Karpas-422 (cell line): ENCODE data around the gene HS6ST1. TPM values are rescaled to one million over a fixed set of nuclear protein-coding genes. Genes with fewer than 3 reads are reported as not detected.
A peak's percentile ranks its signal among the peaks of the same experiment; 100 is the strongest.
"Not testable (repeated sequence)": the region's sequence is repeated elsewhere in the genome, so short reads cannot be mapped to it uniquely, and the experiment has no call there.

Experiments
- DNase-seq: peaks from one replicate; pipeline ENCODE4 v3.0.0-alpha.2; 2015
- H2AFZ ChIP-seq: fragments of 200-600 bp; sonication (generic); 2 replicates; pipeline ENCODE4 v1.6.1; 2014; ENCODE audit warnings: antibody characterized with exemption, low read length, mixed read lengths
- H3K27ac ChIP-seq: fragments of 200-600 bp; sonication (generic); 2 replicates; pipeline ENCODE4 v1.5.1; 2014; ENCODE audit warnings: mild to moderate bottlenecking, low read length, moderate library complexity
- H3K27me3 ChIP-seq: fragments of 200-600 bp; sonication (generic); 2 replicates; pipeline ENCODE4 v1.6.1; 2014; ENCODE audit warnings: low read length, mixed read lengths
- H3K36me3 ChIP-seq: fragments of 200-600 bp; sonication (generic); 2 replicates; pipeline ENCODE4 v1.6.1; 2014; ENCODE audit warnings: low read length, mixed read lengths; ENCODE audit not compliant: insufficient read depth
- H3K4me1 ChIP-seq: fragments of 200-600 bp; sonication (generic); 2 replicates; pipeline ENCODE4 v1.6.1; 2014; ENCODE audit warnings: mild to moderate bottlenecking, low read length, mixed read lengths
- H3K4me2 ChIP-seq: fragments of 200-600 bp; sonication (generic); 2 replicates; pipeline ENCODE4 v1.6.1; 2014; ENCODE audit warnings: low read length, low read depth, mild to moderate bottlenecking; ENCODE audit not compliant: poor library complexity, severe bottlenecking
- H3K4me3 ChIP-seq: fragments of 200-600 bp; sonication (generic); 2 replicates; pipeline ENCODE4 v1.5.1; 2014; ENCODE audit warnings: mild to moderate bottlenecking, antibody characterized with exemption, low read length, mixed read lengths
- H3K79me2 ChIP-seq: fragments of 200-600 bp; sonication (generic); 2 replicates; pipeline ENCODE4 v1.6.1; 2014; ENCODE audit warnings: mild to moderate bottlenecking, low read length, mixed read lengths
- H3K9ac ChIP-seq: fragments of 200-600 bp; sonication (generic); 2 replicates; pipeline ENCODE4 v1.6.0; 2014; ENCODE audit warnings: low read length
- H3K9me2 ChIP-seq: fragments of 200-600 bp; sonication (generic), shearing (Covaris generic); replicated peaks from 2 replicates; pipeline ENCODE4 v1.6.0; 2014; ENCODE audit warnings: mild to moderate bottlenecking, low read length, moderate library complexity; ENCODE audit not compliant: insufficient read depth
- H3K9me3 ChIP-seq: fragments of 300-700, 200-600 bp; sonication (generic); 2 replicates; pipeline ENCODE4 v1.6.1; 2014; ENCODE audit warnings: low read length, mixed read lengths
- H4K20me1 ChIP-seq: fragments of 200-600 bp; sonication (generic); 2 replicates; pipeline ENCODE4 v1.6.1; 2014; ENCODE audit warnings: mild to moderate bottlenecking, antibody characterized with exemption, low read length, low read depth; ENCODE audit not compliant: insufficient read depth
- total RNA-seq: library from RNA; depleted of rRNA; stranded (reverse); fragments of >200 nt; shearing (Covaris generic); gene quantifications from 2 replicates; pipeline ENCODE4 v1.2.3, GENCODE V29; 2014; ENCODE audit warnings: low replicate concordance

HS6ST1 gene
- total RNA-seq, 1 experiment from 2014 or later: 3.3 TPM

GRCh38 chr2:128321784-128322714, 3.4 kb upstream of the HS6ST1 start:
- peaks cover 12% of the 10 kb centered on the region for H3K4me1 ChIP-seq
- peaks cover 11% of the 10 kb centered on the region for H4K20me1 ChIP-seq
- no peaks in the 10 kb centered on the region for H3K9me3 ChIP-seq
- no peaks in the 10 kb centered on the region for H3K27me3 ChIP-seq
- H3K4me2 ChIP-seq: peak overlapping the region; percentile 30
- H3K9ac ChIP-seq: peak overlapping the region; percentile 36; the same call in 1 of the 2 replicates
- DNase-seq: peak; percentile 86
- H3K27ac ChIP-seq: no peak overlapping the region
- H2AFZ ChIP-seq: no peak overlapping the region
- no peaks in the 10 kb centered on the region for H3K79me2 ChIP-seq
- H3K4me3 ChIP-seq: no peak overlapping the region
- no peaks in the 10 kb centered on the region for H3K9me2 ChIP-seq
- H3K36me3 ChIP-seq: no peaks in the 10 kb centered on the region

GRCh38 chr2:128320906-128321771, 2.5 kb upstream of the HS6ST1 start:
- H3K4me3 ChIP-seq: no peak overlapping the region
- no peaks in the 10 kb centered on the region for H3K27me3 ChIP-seq
- DNase-seq: no peak
- H3K4me1 ChIP-seq: peaks cover 15% of the 10 kb centered on the region
- H3K79me2 ChIP-seq: no peaks in the 10 kb centered on the region
- peaks cover 20% of the 10 kb centered on the region for H4K20me1 ChIP-seq
- H3K36me3 ChIP-seq: no peaks in the 10 kb centered on the region
- H3K9ac ChIP-seq: no peak overlapping the region
- no peaks in the 10 kb centered on the region for H3K9me2 ChIP-seq
- no peak overlapping the region for H2AFZ ChIP-seq
- H3K4me2 ChIP-seq: peak overlapping the region; percentile 30
- no peaks in the 10 kb centered on the region for H3K9me3 ChIP-seq
- H3K27ac ChIP-seq: no peak overlapping the region

DNA sequence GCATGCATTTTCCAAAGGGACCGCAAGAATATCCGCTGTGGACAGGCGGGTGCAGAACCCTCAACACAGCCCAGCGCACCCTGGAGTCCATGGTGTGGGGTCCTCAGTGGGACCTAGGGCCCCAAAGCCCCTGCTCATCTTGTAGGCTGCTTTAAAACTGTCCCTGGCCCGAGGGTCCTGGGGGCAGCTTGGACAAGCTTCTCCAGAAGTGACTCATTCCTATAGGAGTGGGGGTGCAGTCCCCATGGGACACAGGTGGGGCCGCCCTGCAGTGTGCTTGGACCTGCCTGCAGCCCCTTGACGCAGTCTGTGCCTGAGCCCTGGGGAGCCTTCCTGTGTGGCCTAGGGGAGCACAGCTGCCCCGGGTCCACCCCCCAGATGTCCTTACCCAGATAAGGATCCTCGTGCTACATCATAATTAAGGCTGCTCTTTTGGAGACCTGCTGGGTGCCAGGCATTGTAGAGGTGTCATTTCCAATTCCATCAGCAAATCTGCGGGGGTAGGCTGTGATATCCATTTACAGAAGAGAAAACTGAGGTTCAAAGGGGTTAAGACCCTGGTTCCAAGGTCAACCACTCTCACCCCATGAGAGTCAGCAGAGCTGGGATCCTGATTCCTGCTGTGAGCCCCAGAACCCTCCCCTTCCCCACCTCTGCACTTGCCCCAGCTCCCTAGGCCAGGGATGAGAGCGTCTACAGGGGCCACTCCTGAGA, 1.7 kb upstream of the HS6ST1 start:
- Histone ChIP-seq H3K27ac (no peak overlapping the region), H3K4me3 (no peak overlapping the region), H3K9ac (no peak overlapping the region), H3K36me3 (no peaks in the 10 kb centered on the region), H3K79me2 (no peaks in the 10 kb centered on the region), H2AFZ (no peak overlapping the region), H3K4me2 (no peak overlapping the region), H4K20me1 (peaks cover 28% of the 10 kb centered on the region), H3K9me3 (no peaks in the 10 kb centered on the region), H3K9me2 (no peaks in the 10 kb centered on the region), H3K27me3 (no peaks in the 10 kb centered on the region), H3K4me1 (peaks cover 15% of the 10 kb centered on the region)
- DNase-seq: no peak

DNA sequence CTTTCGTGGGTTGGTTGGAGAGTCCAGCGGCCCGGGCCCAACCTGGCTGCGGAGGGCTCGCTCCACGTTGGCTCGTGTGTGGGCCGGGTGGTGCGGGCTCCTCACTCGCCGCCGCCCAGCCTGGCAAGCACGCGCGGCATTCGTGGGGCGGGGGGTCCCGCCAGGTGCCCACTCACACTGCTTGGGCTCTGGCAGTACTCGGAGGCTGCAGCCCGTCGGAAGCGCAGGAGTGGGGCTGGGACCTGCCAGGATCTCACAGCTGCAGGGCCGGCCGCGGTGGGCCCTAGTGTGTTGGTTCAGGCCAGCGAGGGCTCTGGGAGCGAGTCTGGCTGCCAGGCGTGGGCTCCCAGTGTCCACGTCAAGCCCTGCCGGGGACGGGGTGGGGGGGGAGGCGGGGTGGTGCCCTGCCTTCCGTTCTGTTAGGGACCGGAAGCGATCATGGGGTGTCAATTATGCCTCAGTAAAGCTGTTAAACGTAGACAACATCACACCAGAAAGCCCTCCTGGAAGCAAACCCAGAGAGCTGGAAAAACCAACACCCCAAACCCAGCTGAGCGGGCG, 1.0 kb upstream of the HS6ST1 start:
- Histone ChIP-seq H3K36me3 (no peaks in the 10 kb centered on the region), H3K9ac (no peak overlapping the region), H3K9me2 (no peaks in the 10 kb centered on the region), H3K9me3 (no peaks in the 10 kb centered on the region), H3K27ac (no peak overlapping the region), H2AFZ (no peak overlapping the region), H3K4me1 (peaks cover 15% of the 10 kb centered on the region), H3K79me2 (no peaks in the 10 kb centered on the region), H4K20me1 (peaks cover 35% of the 10 kb centered on the region), H3K4me2 (no peak overlapping the region), H3K27me3 (no peaks in the 10 kb centered on the region), H3K4me3 (no peak overlapping the region)
- no peak for DNase-seq

- not testable (repeated sequence) for H3K27ac ChIP-seq, H3K36me3 ChIP-seq, H3K9me3 ChIP-seq, H2AFZ ChIP-seq, H3K9ac ChIP-seq, H3K27me3 ChIP-seq, H3K9me2 ChIP-seq, H3K79me2 ChIP-seq
- H3K4me1 ChIP-seq: peaks cover 15% of the 10 kb centered on the region
- peak overlapping the region; percentile 66 for H3K4me2 ChIP-seq
- peak overlapping the region; percentile 61; the same call in 1 of the 2 replicates for H3K4me3 ChIP-seq
- peaks cover 48% of the 10 kb centered on the region for H4K20me1 ChIP-seq
- DNase-seq: peak; percentile 55
Observed at GRCh38 chr2:128318245-128318644, 423 bp downstream of the HS6ST1 start.

GRCh38 chr2:128317899-128318225, 806 bp downstream of the HS6ST1 start:
- not testable (repeated sequence) for H3K27me3 ChIP-seq, H2AFZ ChIP-seq, H3K79me2 ChIP-seq, H3K27ac ChIP-seq, H3K9me2 ChIP-seq, H3K36me3 ChIP-seq, H3K9me3 ChIP-seq, DNase-seq
- peak overlapping the region; percentile 66 for H3K4me2 ChIP-seq
- peak overlapping the region; percentile 37 for H3K9ac ChIP-seq
- peaks cover 15% of the 10 kb centered on the region for H3K4me1 ChIP-seq
- peak overlapping the region; percentile 61 for H3K4me3 ChIP-seq
- peaks cover 48% of the 10 kb centered on the region for H4K20me1 ChIP-seq

GRCh38 chr2:128317181-128317898, 1.3 kb downstream of the HS6ST1 start:
- H3K27ac ChIP-seq: no peak overlapping the region
- peak overlapping the region; percentile 61 for H3K4me3 ChIP-seq
- peak overlapping the region; percentile 37 for H3K9ac ChIP-seq
- no peaks in the 10 kb centered on the region for H3K79me2 ChIP-seq
- H3K9me3 ChIP-seq: no peaks in the 10 kb centered on the region
- H3K4me1 ChIP-seq: peaks cover 15% of the 10 kb centered on the region
- peak; percentile 85 for DNase-seq
- no peak overlapping the region for H2AFZ ChIP-seq
- no peaks in the 10 kb centered on the region for H3K9me2 ChIP-seq
- peak overlapping the region; percentile 66 for H3K4me2 ChIP-seq
- peaks cover 50% of the 10 kb centered on the region for H4K20me1 ChIP-seq
- H3K27me3 ChIP-seq: no peaks in the 10 kb centered on the region
- no peaks in the 10 kb centered on the region for H3K36me3 ChIP-seq
